Upper lobe of right lung (tissue), 1 donor: Measurements from ENCODE around the gene PADI3. TPM values are rescaled to one million over a fixed set of nuclear protein-coding genes. Genes with fewer than 3 reads are reported as not detected.

ENCODE experiments used
- ATAC-seq: fragments of 200-7000 bp; cut with Tn5 transposase; one replicate; pipeline ENCODE4 v1.9.1; 2020; ENCODE audit warnings: mild to moderate bottlenecking, moderate library complexity
- DNase-seq: peaks from one replicate; pipeline ENCODE4 v3.0.0-alpha.2; 2020
- H3K27ac ChIP-seq: fragments of 200-600 bp; one replicate; pipeline ENCODE4 v1.8.0; 2022
- H3K27me3 ChIP-seq: fragments of 200-600 bp; one replicate; pipeline ENCODE4 v1.8.0; 2022; ENCODE audit warnings: mild to moderate bottlenecking
- H3K36me3 ChIP-seq: fragments of 200-600 bp; one replicate; pipeline ENCODE4 v1.8.0; 2022
- H3K4me1 ChIP-seq: fragments of 200-600 bp; one replicate; pipeline ENCODE4 v1.8.0; 2022
- H3K4me3 ChIP-seq: fragments of 200-600 bp; one replicate; pipeline ENCODE4 v1.8.0; 2022; ENCODE audit warnings: mild to moderate bottlenecking
- H3K9me3 ChIP-seq: fragments of 200-600 bp; one replicate; pipeline ENCODE4 v1.8.0; 2022
- CTCF ChIP-seq: fragments of 200-600 bp; IDR thresholded peaks from one replicate; pipeline ENCODE4 v1.8.0; 2022; ENCODE audit warnings: antibody characterized with exemption
- intact Hi-C: fragments of 100-400 bp; cut with DNase I; formaldehyde crosslinking; loops from one replicate; pipeline ENCODE4 v1.11.0; 2022
- total RNA-seq: library from RNA; stranded (reverse); fragmentation: NEBNext Ultra II Directional; extraction: Animal tissue kit (Norgen Biotek cat#: 25700); gene quantifications from one replicate; pipeline ENCODE4 v1.2.1, GENCODE V29; 2021
- donor health status: DM: no; HTN: yes; CAD: no; lungs with severe emphysema.

PADI3 gene
- total RNA-seq, 1 donor from 2014 or later, result not detected

DNA sequence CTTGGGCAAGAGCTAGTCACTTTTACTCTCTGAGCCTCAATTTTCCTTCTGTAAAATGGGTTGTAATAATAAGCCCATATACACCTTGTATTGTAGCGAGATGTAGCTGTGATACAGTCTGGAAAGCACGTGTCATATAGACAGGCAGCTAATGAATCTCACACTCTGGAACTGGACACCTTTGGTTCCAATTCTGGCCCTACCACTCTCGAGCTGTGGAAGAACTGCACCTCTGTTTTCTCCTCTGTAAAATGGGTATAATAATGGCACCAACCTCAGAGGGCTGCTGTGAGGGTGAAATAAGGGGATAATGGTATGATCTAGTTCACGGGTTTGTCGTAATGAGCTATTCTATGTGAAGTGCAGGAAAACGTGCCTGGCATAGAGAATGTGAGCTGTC lies 58.4 kb downstream of the PADI3 start:
- DNase-seq (no peak), ATAC-seq (no peak)
- TF ChIP-seq CTCF, result no peak
- H3K36me3 ChIP-seq, result no peaks in the 10 kb centered on the region
- peaks cover 29% of the 10 kb centered on the region for H3K27me3 ChIP-seq
- no peak overlapping the region for H3K4me3 ChIP-seq
- no peaks in the 10 kb centered on the region for H3K4me1 ChIP-seq
- H3K9me3 ChIP-seq, result no peaks in the 10 kb centered on the region
- intact Hi-C loops, result no loop called here
- H3K27ac ChIP-seq, result no peak overlapping the region

- Histone ChIP-seq H3K4me3 (no peak within 1 kb of the TSS), H3K9me3 (no peaks in the 10 kb centered on the region), H3K36me3 (no peaks in the 10 kb centered on the region), H3K4me1 (no peaks in the 10 kb centered on the region), H3K27me3 (peaks cover 29% of the 10 kb centered on the region), H3K27ac (no peak within 1 kb of the TSS)
- peak; percentile 58 for ATAC-seq
- TF ChIP-seq CTCF, result no peak
- DNase-seq, result no peak
- intact Hi-C loops, result no loop called here
Observed at GRCh38 chr1:17307946-17308345, 59.0 kb downstream of the PADI3 start, which contains the start of gene PADI4. PADI4 (plus strand) TSS chr1:17308197; CDS start chr1:17308223, 26 bp downstream.

GRCh38 chr1:17308593-17308992 lies 59.7 kb downstream of the PADI3 start:
- H3K36me3 ChIP-seq, result no peaks in the 10 kb centered on the region
- no peak overlapping the region for H3K4me3 ChIP-seq
- H3K4me1 ChIP-seq, result no peaks in the 10 kb centered on the region
- no peaks in the 10 kb centered on the region for H3K9me3 ChIP-seq
- no peak overlapping the region for H3K27ac ChIP-seq
- peak; percentile 49 for ATAC-seq
- no peak for TF ChIP-seq CTCF
- no peak for DNase-seq
- intact Hi-C loops, result no loop called here
- peaks cover 29% of the 10 kb centered on the region for H3K27me3 ChIP-seq

GRCh38 chr1:17309426-17310067 lies 60.6 kb downstream of the PADI3 start:
- TF ChIP-seq CTCF, result no peak
- peaks cover 29% of the 10 kb centered on the region for H3K27me3 ChIP-seq
- no peaks in the 10 kb centered on the region for H3K36me3 ChIP-seq

GRCh38 chr1:17310068-17310640 lies 61.3 kb downstream of the PADI3 start:
- H3K27me3 ChIP-seq, result peaks cover 29% of the 10 kb centered on the region
- no peak for ATAC-seq
- no peak overlapping the region for H3K27ac ChIP-seq
- intact Hi-C loops, result no loop called here
- no peaks in the 10 kb centered on the region for H3K9me3 ChIP-seq
- no peaks in the 10 kb centered on the region for H3K4me1 ChIP-seq
- TF ChIP-seq CTCF, result no peak
- no peaks in the 10 kb centered on the region for H3K36me3 ChIP-seq
- no peak for DNase-seq
- H3K4me3 ChIP-seq, result no peak overlapping the region

More at GRCh38 chr1:17309426-17310067, 60.6 kb downstream of the PADI3 start:
- intact Hi-C loops, result no loop called here
- no peak for ATAC-seq
- H3K4me1 ChIP-seq, result no peaks in the 10 kb centered on the region
- H3K27ac ChIP-seq, result no peak overlapping the region
- no peak overlapping the region for H3K4me3 ChIP-seq
- DNase-seq, result no peak
- H3K9me3 ChIP-seq, result no peaks in the 10 kb centered on the region
